Measurements from ENCODE around the gene IFI44L. TPM values are rescaled to one million over a fixed set of nuclear protein-coding genes. Genes with fewer than 3 reads are reported as not detected.

IFI44L gene
- total RNA-seq, 4 donors from 2014 or later = 1.8 to 5.5 (median 3.3) TPM; not detected in 1

- TF ChIP-seq CTCF (IDR thresholded peaks at IDR 0.05) = no peak
- TF ChIP-seq POLR2A (IDR thresholded peaks at IDR 0.05) = no peak
- no peak for TF ChIP-seq EP300 (IDR thresholded peaks at IDR 0.05; ENCODE audit: low read depth)
- no peak for TF ChIP-seq POLR2AphosphoS5 (IDR thresholded peaks at IDR 0.05)
- Histone ChIP-seq H3K9me3 (no peaks in the 10 kb centered on the region), H3K4me1 (peaks cover 0 to 21% (median 0%) of the 10 kb centered on the region in 4 donors), H3K27ac (peak overlapping the region in 3 of 4 donors; percentile 2 to 3 (median 2)), H3K4me3 (peak overlapping the region in 3 of 4 donors; percentile 5 to 38 (median 13)), H3K36me3 (no peaks in the 10 kb centered on the region), H3K27me3 (no peaks in the 10 kb centered on the region)
- 34 to 58% methylated on average over 4 to 12 of the region's 12 CpGs for WGBS, 2 donors (ENCODE audit: low coverage in 1 of 2)
- intact Hi-C loops (cut with DNase I; ENCODE audit: low total_unique reads) (no loop called here), in situ Hi-C loops (cut with MboI; ENCODE audit: low pct_ligation_motif_present in 1 of 4, low pct_unique_long_range_greater_than_20kb in 1 of 4, low sequenced_read_pairs in 3 of 4) (no loop called here)
- no peak for DNase-seq
These were observed 31.0 kb downstream of the IFI44L start for GRCh38 chr1:78651241-78651640.

- peak overlapping the region in 1 of 4 donors; percentile 38 for H3K4me3 ChIP-seq
- no peak overlapping the region for H3K27ac ChIP-seq
- DNase-seq = no peak
- no peak for TF ChIP-seq EP300 (IDR thresholded peaks at IDR 0.05; ENCODE audit: low read depth)
- no peak for TF ChIP-seq CTCF (IDR thresholded peaks at IDR 0.05)
- TF ChIP-seq POLR2AphosphoS5 (IDR thresholded peaks at IDR 0.05) = no peak
- no peak for TF ChIP-seq POLR2A (IDR thresholded peaks at IDR 0.05)
- in situ Hi-C loops (cut with MboI; ENCODE audit: low pct_ligation_motif_present in 1 of 4, low pct_unique_long_range_greater_than_20kb in 1 of 4, low sequenced_read_pairs in 3 of 4) = no loop called here
- WGBS, 2 donors (ENCODE audit: low coverage in 1 of 2) = 84 to 89% methylated on average over 10 to 17 of the region's 17 CpGs
- no peaks in the 10 kb centered on the region for H3K36me3 ChIP-seq
- intact Hi-C loops (cut with DNase I; ENCODE audit: low total_unique reads) = no loop called here
- H3K27me3 ChIP-seq = no peaks in the 10 kb centered on the region
- H3K4me1 ChIP-seq = peaks cover 0 to 21% (median 0%) of the 10 kb centered on the region in 4 donors
- H3K9me3 ChIP-seq = no peaks in the 10 kb centered on the region
These were observed 31.8 kb downstream of the IFI44L start for GRCh38 chr1:78652019-78652560.

GRCh38 chr1:78658901-78659300 is 38.7 kb downstream of the IFI44L start:
- TF ChIP-seq EP300 (IDR thresholded peaks at IDR 0.05; ENCODE audit: low read depth) = no peak
- no peak for TF ChIP-seq POLR2AphosphoS5 (IDR thresholded peaks at IDR 0.05)
- no peak for TF ChIP-seq CTCF (IDR thresholded peaks at IDR 0.05)
- TF ChIP-seq POLR2A (IDR thresholded peaks at IDR 0.05) = no peak
- in situ Hi-C loops (cut with MboI; ENCODE audit: low pct_ligation_motif_present in 1 of 4, low pct_unique_long_range_greater_than_20kb in 1 of 4, low sequenced_read_pairs in 3 of 4) = no loop called here

GRCh38 chr1:78663923-78664322 is 43.7 kb downstream of the IFI44L start:
- Histone ChIP-seq H3K27me3 (no peaks in the 10 kb centered on the region), H3K36me3 (no peaks in the 10 kb centered on the region), H3K27ac (no peak overlapping the region), H3K4me3 (no peak overlapping the region), H3K9me3 (no peaks in the 10 kb centered on the region), H3K4me1 (no peaks in the 10 kb centered on the region)
- DNase-seq = no peak
- 80 to 92% methylated on average over 2 of the region's 2 CpGs for WGBS, 2 donors (ENCODE audit: low coverage in 1 of 2)
- no peak for TF ChIP-seq POLR2A (IDR thresholded peaks at IDR 0.05)
- TF ChIP-seq CTCF (IDR thresholded peaks at IDR 0.05) = no peak
- TF ChIP-seq POLR2AphosphoS5 (IDR thresholded peaks at IDR 0.05) = no peak
- no peak for TF ChIP-seq EP300 (IDR thresholded peaks at IDR 0.05; ENCODE audit: low read depth)
- in situ Hi-C loops (cut with MboI; ENCODE audit: low pct_ligation_motif_present in 1 of 4, low pct_unique_long_range_greater_than_20kb in 1 of 4, low sequenced_read_pairs in 3 of 4) = no loop called here
- intact Hi-C loops (cut with DNase I; ENCODE audit: low total_unique reads) = no loop called here

More at GRCh38 chr1:78658901-78659300, 38.7 kb downstream of the IFI44L start:
- whole genome bisulfite sequencing, 2 donors (ENCODE audit: low coverage in 1 of 2) = 100% methylated on average over 1 of the region's 1 CpG
- no peak overlapping the region for H3K4me3 ChIP-seq
- H3K36me3 ChIP-seq = no peaks in the 10 kb centered on the region
- intact Hi-C loops (cut with DNase I; ENCODE audit: low total_unique reads) = no loop called here
- H3K4me1 ChIP-seq = no peaks in the 10 kb centered on the region
- no peaks in the 10 kb centered on the region for H3K9me3 ChIP-seq
- no peak overlapping the region for H3K27ac ChIP-seq
- no peaks in the 10 kb centered on the region for H3K27me3 ChIP-seq
- no peak for DNase-seq
